GM13976 (cell line): ENCODE results near the gene STRIP1.
"Not testable (repeated sequence)": the region's sequence is repeated elsewhere in the genome, so short reads cannot be mapped to it uniquely, and the experiment has no call there.

Source experiments
- DNase-seq: peaks from one replicate; pipeline ENCODE4 v3.0.0; 2012; ENCODE audit warnings: low spot score
- CTCF ChIP-seq: IDR thresholded peaks from 2 replicates; pipeline ENCODE4 v1.5.1; 2012; ENCODE audit warnings: borderline replicate concordance, mild to moderate bottlenecking; ENCODE audit not compliant: insufficient read depth; ENCODE audit errors: extremely low read depth, missing control alignments, control extremely low read depth
- in situ Hi-C: fragments of 300-500 bp; cut with MboI; formaldehyde crosslinking; loops from one replicate; pipeline ENCODE4 v1.12.0; 2022; ENCODE audit warnings: low sequenced_read_pairs, mixed read lengths, inconsistent platforms; ENCODE audit not compliant: unreplicated experiment

STRIP1 gene

GRCh38 chr1:110070671-110071242 is 36.3 kb downstream of the STRIP1 start, which contains the start of gene ALX3:
Gene ALX3, minus strand, starts transcription at chr1:110070672. Its CDS starts 60 bp downstream, at chr1:110070612.
- TF ChIP-seq CTCF: no peak
- no peak for DNase-seq
- in situ Hi-C loops: no loop called here

- in situ Hi-C loops: no loop called here
- no peak for TF ChIP-seq CTCF
- no peak for DNase-seq
These were observed 39.7 kb downstream of the STRIP1 start for GRCh38 chr1:110074166-110074565.

GRCh38 chr1:110076789-110077500 is 42.5 kb downstream of the STRIP1 start:
- DNase-seq: no peak
- in situ Hi-C loops: no loop called here
- no peak for TF ChIP-seq CTCF

GRCh38 chr1:110079995-110080394 is 45.6 kb downstream of the STRIP1 start:
- DNase-seq: not testable (repeated sequence)

GRCh38 chr1:110081061-110081460 is 46.6 kb downstream of the STRIP1 start:
- in situ Hi-C loops: no loop called here
- TF ChIP-seq CTCF: no peak

More at GRCh38 chr1:110079995-110080394, 45.6 kb downstream of the STRIP1 start:
- in situ Hi-C loops: not testable (repeated sequence)

GRCh38 chr1:110082477-110082876 is 48.1 kb downstream of the STRIP1 start:
- in situ Hi-C loops: no loop called here
- DNase-seq: no peak
- TF ChIP-seq CTCF: no peak

More at GRCh38 chr1:110081061-110081460, 46.6 kb downstream of the STRIP1 start:
- DNase-seq: no peak
